HG02798 (cell line): ENCODE measurements around the gene MYH11.
A peak's percentile ranks its signal among the peaks of the same experiment; 100 is the strongest.
"Not testable (repeated sequence)": the region's sequence is repeated elsewhere in the genome, so short reads cannot be mapped to it uniquely, and the experiment has no call there.

Experiments
- ATAC-seq: cut with Tn5 transposase; IDR thresholded peaks from one replicate; pipeline ENCODE4 v1.9.1; 2021; ENCODE audit warnings: mild to moderate bottlenecking; ENCODE audit not compliant: unreplicated experiment, poor library complexity

Gene MYH11

DNA sequence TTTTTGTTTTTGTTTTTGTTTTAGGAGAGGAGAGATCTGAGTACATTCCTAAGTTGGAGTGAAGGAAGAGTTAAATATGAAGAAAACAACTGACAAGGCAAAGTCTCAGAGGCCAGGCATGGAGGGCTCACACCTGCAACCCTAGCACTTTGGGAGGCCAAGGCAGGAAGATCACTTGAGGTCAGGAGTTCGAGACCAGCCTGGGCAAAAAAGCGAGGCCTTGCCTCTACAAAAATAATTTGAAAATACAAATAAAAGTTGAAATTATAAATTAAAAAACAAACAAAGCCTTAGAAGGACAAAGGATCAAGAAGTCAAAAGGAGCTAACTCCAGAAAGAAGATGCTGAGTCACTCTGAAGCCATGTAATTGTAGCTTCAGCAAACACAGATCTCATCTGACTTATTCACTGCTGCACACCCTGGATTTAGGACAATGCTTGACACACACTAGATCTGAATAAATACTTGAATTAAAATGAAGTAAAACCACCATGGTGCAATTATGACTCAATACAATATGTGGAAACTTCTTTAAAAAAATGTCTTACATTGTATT lies 22.5 kb upstream of the MYH11 start:
- ATAC-seq = no peak

DNA sequence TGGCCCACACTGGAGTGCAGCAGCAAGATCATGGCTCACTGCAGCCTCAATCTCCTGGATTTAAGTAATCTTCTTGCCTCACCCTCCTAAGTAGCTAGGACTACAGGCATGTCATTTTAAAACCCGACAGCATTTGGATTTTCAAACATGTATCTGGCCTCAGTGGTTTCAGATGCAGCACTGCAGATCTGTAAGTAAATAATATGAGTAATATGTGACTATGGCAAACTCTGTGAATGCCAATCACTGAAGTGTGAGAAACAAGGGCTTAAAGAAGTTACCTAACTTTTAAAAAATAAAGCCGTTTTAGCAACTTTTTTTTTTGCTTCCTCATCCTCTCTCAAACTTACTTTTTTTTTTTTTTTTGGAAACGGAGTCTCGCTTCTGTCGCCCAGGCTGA lies 19.7 kb upstream of the MYH11 start:
- ATAC-seq = no peak

GRCh38 chr16:15874745-15875314 lies 18.0 kb upstream of the MYH11 start:
- ATAC-seq = no peak

GRCh38 chr16:15873737-15874136 lies 16.9 kb upstream of the MYH11 start:
- no peak for ATAC-seq

- no peak for ATAC-seq
Observed at GRCh38 chr16:15873301-15873700, 16.5 kb upstream of the MYH11 start.

- ATAC-seq = no peak
Observed at GRCh38 chr16:15870011-15870410, 13.2 kb upstream of the MYH11 start.

- ATAC-seq = no peak
Observed at GRCh38 chr16:15866451-15866850, 9.6 kb upstream of the MYH11 start.

DNA sequence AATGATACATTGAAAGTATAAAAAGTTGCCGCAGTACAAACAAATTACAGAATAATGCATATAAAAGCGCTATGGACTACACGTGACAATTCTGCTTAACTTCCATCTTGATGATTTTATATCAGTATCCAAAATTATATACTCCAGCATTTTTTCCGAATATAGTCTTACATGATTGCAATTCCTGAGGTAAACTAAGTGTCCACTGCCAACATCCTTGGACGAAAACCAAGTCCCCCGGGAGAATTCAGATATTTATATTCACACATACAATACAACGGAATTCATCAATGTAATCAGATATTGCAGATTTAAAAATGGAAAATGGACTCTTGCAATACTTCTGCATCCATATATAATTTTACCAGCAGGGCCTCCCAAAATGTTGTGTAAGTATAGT lies 8.9 kb upstream of the MYH11 start:
- ATAC-seq = no peak

DNA sequence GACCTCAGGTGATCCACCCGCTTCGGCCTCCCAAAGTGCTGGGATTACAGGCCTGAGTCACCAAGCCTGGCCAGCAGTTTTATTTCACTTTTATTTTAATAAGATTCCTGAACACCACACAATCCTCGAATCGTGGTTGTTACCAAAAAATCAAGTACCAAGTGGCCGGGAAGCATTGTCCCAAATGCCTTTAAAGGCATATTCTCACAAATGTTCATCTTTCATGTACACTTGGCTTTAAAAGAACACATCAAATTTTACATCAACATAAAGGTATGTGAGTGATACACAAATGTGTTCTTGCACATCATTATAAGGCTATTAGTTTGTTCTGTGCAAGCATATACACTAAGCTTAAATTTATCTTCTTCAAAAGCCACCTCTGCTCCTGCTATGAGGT lies 8.1 kb upstream of the MYH11 start:
- no peak for ATAC-seq

DNA sequence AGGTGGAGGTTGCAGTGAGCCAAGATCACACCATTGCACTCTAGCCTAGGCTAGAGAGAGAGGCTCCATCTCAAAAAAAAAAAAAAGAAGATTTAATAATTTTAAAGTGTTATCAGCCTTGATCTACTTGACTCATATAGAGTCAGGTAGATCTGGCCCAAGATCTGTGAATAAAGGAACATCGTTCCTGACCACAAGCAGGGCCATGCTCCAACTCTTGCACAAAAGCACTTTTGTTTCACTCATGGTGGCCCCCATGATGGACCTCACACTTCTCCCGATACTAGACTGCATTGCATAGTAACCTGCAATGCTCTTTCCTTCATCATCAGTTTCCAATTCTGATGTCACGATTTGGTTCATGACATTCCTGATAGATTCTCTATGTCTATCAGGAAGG lies 5.2 kb upstream of the MYH11 start:
- no peak for ATAC-seq

GRCh38 chr16:15858921-15859668 lies 2.3 kb upstream of the MYH11 start:
- ATAC-seq = no peak

- ATAC-seq = no peak
Observed at GRCh38 chr16:15857724-15858560, 1.1 kb upstream of the MYH11 start.

DNA sequence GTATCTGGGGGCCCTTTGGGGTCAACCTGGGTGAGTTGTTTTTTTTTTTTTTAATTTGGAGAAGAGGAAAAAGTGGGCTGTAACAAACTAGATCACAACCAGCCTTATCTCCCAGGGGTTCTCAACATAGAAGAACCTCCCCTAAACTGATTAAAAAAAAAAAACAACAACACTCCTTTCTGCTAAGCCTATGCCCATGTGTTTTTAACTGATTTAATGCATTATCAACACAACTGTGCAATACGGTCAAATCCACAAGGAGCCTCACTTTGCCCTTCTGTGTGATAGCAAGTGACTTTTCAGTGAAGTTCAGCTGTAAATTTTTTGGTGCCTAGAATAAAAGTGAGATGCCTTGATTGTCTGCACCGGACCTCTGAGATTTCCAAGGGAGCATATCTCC lies 646 bp downstream of the MYH11 start:
- no peak for ATAC-seq

DNA sequence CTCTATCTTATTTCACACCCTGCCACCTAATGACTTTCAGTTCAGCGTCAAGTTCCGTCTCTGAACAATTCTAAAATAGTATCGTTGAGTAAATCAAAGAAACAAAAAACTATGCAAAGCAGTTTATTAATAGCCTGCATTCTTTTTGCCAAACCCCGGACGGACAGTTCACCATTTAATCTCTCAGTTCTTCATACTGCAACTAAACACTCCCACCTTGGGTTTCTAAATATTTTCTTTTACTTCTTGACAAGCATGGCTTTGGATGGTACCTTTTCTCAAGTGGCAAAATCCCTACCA lies 1.2 kb downstream of the MYH11 start:
- ATAC-seq = peak; percentile 82

- ATAC-seq = no peak
Observed at GRCh38 chr16:15854906-15855703, 1.7 kb downstream of the MYH11 start.

- no peak for ATAC-seq
Observed at GRCh38 chr16:15854061-15854460, 2.8 kb downstream of the MYH11 start.

GRCh38 chr16:15853021-15853420 lies 3.8 kb downstream of the MYH11 start:
- ATAC-seq = no peak

GRCh38 chr16:15850555-15850954 lies 6.3 kb downstream of the MYH11 start:
- not testable (repeated sequence) for ATAC-seq

DNA sequence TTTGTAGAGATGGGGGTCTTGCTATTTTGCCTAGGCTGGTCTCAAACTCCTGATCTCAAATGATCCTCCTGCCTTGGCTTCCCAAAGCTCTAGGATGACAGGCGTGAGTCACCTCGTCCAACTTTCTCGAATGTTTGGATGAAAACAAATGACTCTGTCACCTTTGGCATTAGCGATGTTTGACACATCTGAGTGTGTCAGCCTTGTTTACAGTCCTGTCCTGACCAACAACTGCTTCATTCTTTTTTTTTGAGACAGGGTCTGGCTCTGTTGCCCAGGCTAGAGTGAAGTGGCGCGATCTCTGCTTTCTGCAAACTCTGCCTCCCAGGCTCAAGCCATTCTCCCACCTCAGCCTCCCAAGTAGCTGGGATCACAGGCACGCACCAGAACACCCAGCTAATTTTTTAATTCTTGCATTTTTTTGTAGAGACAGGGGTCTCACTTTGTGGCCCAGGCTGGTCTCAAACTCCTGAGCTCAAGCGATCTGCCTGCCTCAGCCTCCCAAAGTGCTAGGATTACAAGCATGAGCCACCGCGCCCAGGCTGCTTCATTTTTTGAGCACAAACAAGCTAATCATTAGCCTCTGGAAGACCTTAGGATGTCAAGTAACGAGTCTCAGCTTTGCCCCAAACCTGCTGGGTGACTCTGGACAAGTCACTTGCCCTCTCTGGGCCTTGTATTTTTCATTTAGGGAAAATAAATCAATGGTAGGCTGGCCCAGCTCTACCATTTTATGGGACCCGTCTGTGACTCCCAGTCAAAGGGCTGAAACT lies 7.4 kb downstream of the MYH11 start:
- no peak for ATAC-seq
